Cardiac fibroblast (primary cell): Measurements from ENCODE around the gene ADH5.

Experiments used
- DNase-seq, 2 donors: peaks; one replicate each; pipeline versions ENCODE4 v3.0.0 to v3.0.0-alpha.2; 2010; ENCODE audit warnings: low read depth in 2 of 2
- H3K4me3 ChIP-seq, 2 donors: replicated peaks in 1 of 2; 1 replicate in 1 of 2; 2 replicates in 1 of 2; pipeline ENCODE4 v1.5.1; 2011; ENCODE audit warnings: low read depth in 2 of 2, low read length in 2 of 2, mild to moderate bottlenecking in 2 of 2, moderate library complexity in 1 of 2
- CTCF ChIP-seq: IDR thresholded peaks from one replicate; pipeline ENCODE4 v1.5.1; 2011; ENCODE audit warnings: low read depth, mild to moderate bottlenecking, low read length, inconsistent platforms

Gene ADH5

GRCh38 chr4:99088481-99089365 lies at the start of gene ADH5:
Gene ADH5 (minus strand): TSS chr4:99088788. CDS start chr4:99088700, 88 bp downstream.
- DNase-seq: peak; percentile 87 to 90
- H3K4me3 ChIP-seq: peak within 1 kb of the TSS; percentile 85 to 88
- no peak for TF ChIP-seq CTCF

- no peak for DNase-seq
- no peak for TF ChIP-seq CTCF
- H3K4me3 ChIP-seq: no peak overlapping the region
Observed at GRCh38 chr4:99136329-99136728, 47.7 kb upstream of the ADH5 start.

- TF ChIP-seq CTCF: no peak
- H3K4me3 ChIP-seq: no peak overlapping the region
- DNase-seq: no peak
Observed at GRCh38 chr4:99135541-99136162, 47.1 kb upstream of the ADH5 start.

- H3K4me3 ChIP-seq: no peak overlapping the region
- TF ChIP-seq CTCF: no peak
- DNase-seq: peak in 1 of 2 donors; percentile 16
Observed at GRCh38 chr4:99134586-99134985, 46.0 kb upstream of the ADH5 start.

GRCh38 chr4:99131378-99131777 lies 42.8 kb upstream of the ADH5 start:
- TF ChIP-seq CTCF: no peak
- DNase-seq: no peak
- no peak overlapping the region for H3K4me3 ChIP-seq

GRCh38 chr4:99126376-99126775 lies 37.8 kb upstream of the ADH5 start:
- TF ChIP-seq CTCF: no peak
- no peak for DNase-seq
- H3K4me3 ChIP-seq: no peak overlapping the region
